Right lobe of liver (tissue), 6 donors: ENCODE measurements around the gene NDOR1. TPM values are rescaled to one million over a fixed set of nuclear protein-coding genes. Genes with fewer than 3 reads are reported as not detected.

Experiments
- ATAC-seq, 4 donors: fragments of 200-7000 bp; cut with Tn5 transposase; one replicate each; pipeline ENCODE4 v1.9.1; 2020; ENCODE audit warnings: mild to moderate bottlenecking in 4 of 4, moderate library complexity in 4 of 4
- DNase-seq, 3 donors: peaks; one replicate each; pipeline ENCODE4 v3.0.0-alpha.2; 2020
- H3K27ac ChIP-seq, 3 donors: fragments of 200-600 bp; one replicate each; pipeline ENCODE4 v1.8.0; 2022
- H3K27me3 ChIP-seq, 2 donors: fragments of 200-600 bp; one replicate each; pipeline ENCODE4 v1.8.0; 2022
- H3K36me3 ChIP-seq, 4 donors: fragments of 200-600 bp; sonication (generic) in 1 of 4; one replicate each; pipeline versions ENCODE4 v1.5.1 to v1.8.0; 2017 to 2022; ENCODE audit warnings: control low read depth in 1 of 4
- H3K4me1 ChIP-seq, 4 donors: fragments of 200-600 bp; sonication (generic) in 1 of 4; one replicate each; pipeline versions ENCODE4 v1.5.1 to v1.8.0; 2017 to 2022; ENCODE audit warnings: control low read depth in 1 of 4
- H3K4me3 ChIP-seq, 3 donors: fragments of 200-600 bp; one replicate each; pipeline ENCODE4 v1.8.0; 2022
- H3K9me3 ChIP-seq, 4 donors: fragments of 200-600 bp; sonication (generic) in 1 of 4; one replicate each; pipeline versions ENCODE4 v1.5.1 to v1.8.0; 2017 to 2022; ENCODE audit warnings: control low read depth in 1 of 4
- CTCF ChIP-seq, 4 donors: fragments of 200-600 bp in 3 of 4; fragments of 450-650 bp in 1 of 4; IDR thresholded peaks; one replicate each; pipeline versions ENCODE4 v1.5.1 to v1.8.0; 2016 to 2022; ENCODE audit warnings: antibody characterized with exemption in 4 of 4, mild to moderate bottlenecking in 2 of 4
- POLR2A ChIP-seq: fragments of 450-650 bp; IDR thresholded peaks from one replicate; pipeline ENCODE4 v1.6.1; 2017; ENCODE audit warnings: antibody characterized with exemption, mild to moderate bottlenecking
- WGBS: methylation state at CpG from one replicate; pipeline ENCODE4 v1.1.6; 2018; ENCODE audit warnings: low coverage, low lambda C conversion rate; ENCODE audit not compliant: insufficient coverage; ENCODE audit errors: missing lambda C conversion rate; 5-methylcytosine and 5-hydroxymethylcytosine counted together
- intact Hi-C, 2 donors: fragments of 100-400 bp; cut with DNase I; formaldehyde crosslinking; loops; one replicate each; pipeline versions ENCODE4 v1.11.2 to v1.14.1; 2022
- total RNA-seq, 6 experiments: library from RNA; depleted of rRNA in 2 of 6; stranded (reverse); fragments of >200 nt in 2 of 6; fragmentation: NEBNext Ultra II Directional in 3 of 6; extraction: Animal tissue kit (Norgen Biotek cat#: 25700) in 3 of 6; gene quantifications; one replicate each; pipeline versions ENCODE4 v1.1.0 to v1.2.4, GENCODE V29; 2016 to 2023
- donor health status: DM: no; HTN: yes; CAD: no.
- donor health status: DM: no; HTN: no; CAD: no.
- donor health status: DM: no; HTN: no; CAD: no.
- donor health status: DM: no; HTN: yes; CAD: no.
- donor health status: DM: no; HTN: yes; CAD: no.

NDOR1 gene
- total RNA-seq, 6 experiments from 2014 or later: 4.7 to 9.6 (median 7.4) TPM

GRCh38 chr9:137182836-137183235 lies 22.7 kb upstream of the NDOR1 start:
- Histone ChIP-seq H3K27me3 (no peaks in the 10 kb centered on the region), H3K27ac (no peak overlapping the region), H3K4me3 (no peak overlapping the region), H3K36me3 (peaks cover 0 to 42% (median 20%) of the 10 kb centered on the region in 4 donors), H3K9me3 (no peaks in the 10 kb centered on the region), H3K4me1 (peaks cover 0 to 15% (median 7%) of the 10 kb centered on the region in 4 donors)
- intact Hi-C loops: loop anchor here in 1 of 2 donors (10.0 kb wide), 1 partner anchor 52 kb away; the partner anchor contains the start of gene SLC34A3
- no peak for DNase-seq
- ATAC-seq: no peak
- WGBS: 87% methylated on average over 6 of the region's 17 CpGs
- TF ChIP-seq CTCF (IDR thresholded peaks at IDR 0.05) (no peak), POLR2A (no peak)

DNA sequence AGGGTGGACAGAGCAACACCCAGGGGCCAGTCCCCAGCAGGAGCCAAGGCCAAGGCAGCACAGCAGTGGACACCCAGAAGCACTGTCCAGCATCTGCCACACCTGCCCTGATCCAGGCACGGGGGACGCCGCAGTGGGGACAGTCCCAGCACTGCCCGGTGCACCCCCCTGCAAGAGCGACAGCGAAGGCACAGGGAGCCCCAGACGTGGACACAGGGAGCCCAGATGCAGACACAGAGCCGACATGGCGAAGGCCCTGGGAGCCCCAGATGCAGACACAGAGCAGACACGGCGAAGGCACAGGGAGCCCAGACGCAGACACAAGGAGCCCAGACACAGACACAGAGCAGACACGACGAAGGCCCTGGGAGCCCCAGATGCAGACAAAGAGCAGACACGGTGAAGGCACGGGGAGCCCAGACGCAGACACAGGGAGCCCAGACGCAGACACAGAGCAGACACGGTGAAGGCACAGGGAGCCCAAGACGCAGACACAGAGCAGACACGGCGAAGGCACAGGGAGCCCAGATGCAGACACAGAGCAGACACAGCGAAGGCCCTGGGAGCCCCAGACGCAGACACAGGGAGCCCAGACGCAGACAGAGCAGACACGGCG lies 21.4 kb upstream of the NDOR1 start:
- TF ChIP-seq POLR2A (no peak), CTCF (IDR thresholded peaks at IDR 0.05) (no peak)
- Histone ChIP-seq H3K9me3 (no peaks in the 10 kb centered on the region), H3K36me3 (peaks cover 0 to 42% (median 20%) of the 10 kb centered on the region in 4 donors), H3K4me1 (peaks cover 0 to 15% (median 7%) of the 10 kb centered on the region in 4 donors), H3K27me3 (no peaks in the 10 kb centered on the region), H3K27ac (no peak overlapping the region), H3K4me3 (no peak overlapping the region)
- DNase-seq (no peak), ATAC-seq (no peak)
- WGBS: 88% methylated on average over 13 of the region's 27 CpGs
- intact Hi-C loops: loop anchor here in 1 of 2 donors (10.0 kb wide), 1 partner anchor 51 kb away; the partner anchor contains the start of gene SLC34A3

- no peak overlapping the region for H3K27ac ChIP-seq
- H3K36me3 ChIP-seq: peaks cover 0 to 42% (median 15%) of the 10 kb centered on the region in 4 donors
- intact Hi-C loops: loop anchor here in 1 of 2 donors (10.0 kb wide), 1 partner anchor 50 kb away; the partner anchor contains the start of gene SLC34A3
- H3K27me3 ChIP-seq: no peaks in the 10 kb centered on the region
- H3K4me1 ChIP-seq: peaks cover 0 to 25% (median 12%) of the 10 kb centered on the region in 4 donors
- H3K9me3 ChIP-seq: no peaks in the 10 kb centered on the region
- WGBS: 92% methylated on average over 7 of the region's 48 CpGs
- no peak for TF ChIP-seq CTCF (IDR thresholded peaks at IDR 0.05)
- TF ChIP-seq POLR2A: no peak
- ATAC-seq (no peak), DNase-seq (no peak)
- no peak overlapping the region for H3K4me3 ChIP-seq
Observed at GRCh38 chr9:137184881-137185660, 20.4 kb upstream of the NDOR1 start.

DNA sequence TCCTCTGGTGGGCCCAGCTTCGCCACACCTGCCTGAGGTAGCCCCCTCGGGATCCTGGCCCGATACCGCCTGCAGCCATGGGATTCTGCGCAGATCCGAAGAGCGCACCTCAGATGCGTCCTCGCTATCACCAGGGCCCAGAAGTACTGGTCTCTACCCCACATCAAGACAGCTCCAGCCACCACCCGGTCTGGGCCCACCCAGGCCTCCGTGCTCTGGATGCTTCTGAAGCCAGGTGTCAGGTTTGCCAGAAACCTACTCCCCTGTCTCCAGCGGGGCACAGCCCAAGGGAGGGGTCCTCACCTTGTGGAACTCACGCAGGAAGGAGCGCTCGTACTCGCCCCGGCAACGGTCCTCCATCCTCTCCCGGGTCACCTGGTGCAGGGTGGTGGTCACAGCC lies 19.6 kb upstream of the NDOR1 start:
- Histone ChIP-seq H3K36me3 (peaks cover 0 to 41% (median 13%) of the 10 kb centered on the region in 4 donors), H3K4me3 (no peak overlapping the region), H3K9me3 (no peaks in the 10 kb centered on the region), H3K4me1 (peaks cover 0 to 32% (median 15%) of the 10 kb centered on the region in 4 donors), H3K27ac (no peak overlapping the region), H3K27me3 (no peaks in the 10 kb centered on the region)
- intact Hi-C loops: loop anchor here in 1 of 2 donors (10.0 kb wide), 1 partner anchor 49 kb away; the partner anchor contains the start of gene SLC34A3
- DNase-seq (no peak), ATAC-seq (no peak)
- TF ChIP-seq POLR2A (no peak), CTCF (IDR thresholded peaks at IDR 0.05) (no peak)
- WGBS: 0% methylated on average over 1 of the region's 19 CpGs
